GM12864 (cell line): ENCODE data around the gene TBC1D2.
A peak's percentile ranks its signal among the peaks of the same experiment; 100 is the strongest.

Experiments
- DNase-seq: peaks from one replicate; pipeline ENCODE4 v3.0.0-alpha.2; 2011; ENCODE audit warnings: low read depth
- H3K4me3 ChIP-seq: 2 replicates; pipeline ENCODE4 v1.5.1; 2011; ENCODE audit warnings: mild to moderate bottlenecking, low read depth, low read length, control low read depth
- CTCF ChIP-seq: IDR thresholded peaks from 2 replicates; pipeline ENCODE4 v1.5.1; 2011; ENCODE audit warnings: low read depth, mild to moderate bottlenecking, moderate library complexity, low read length, control low read depth, inconsistent platforms; ENCODE audit errors: missing control alignments

The TBC1D2 gene

GRCh38 chr9:98214811-98215210, 40.6 kb downstream of the TBC1D2 start:
- no peak for TF ChIP-seq CTCF
- no peak for DNase-seq

DNA sequence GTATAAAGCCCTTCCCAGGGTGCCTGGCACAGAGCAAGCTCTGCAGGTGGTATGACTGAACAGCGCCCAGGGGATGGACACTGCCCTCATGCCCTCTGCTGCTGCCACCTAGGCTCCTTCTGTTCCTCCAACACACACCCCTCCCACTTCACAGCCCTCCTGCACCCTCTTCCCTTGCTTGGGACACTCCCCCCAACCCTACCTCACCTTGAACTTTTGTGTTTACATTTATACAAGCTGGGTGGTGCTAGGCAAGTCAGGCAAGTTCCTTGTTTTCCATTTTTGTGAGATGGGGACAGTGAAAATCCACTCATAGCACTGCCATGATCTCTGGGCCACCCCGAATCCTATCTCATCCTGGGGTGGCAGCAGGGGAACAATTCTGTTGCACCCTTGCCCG, 44.2 kb downstream of the TBC1D2 start:
- no peak overlapping the region for H3K4me3 ChIP-seq
- DNase-seq, result no peak
- TF ChIP-seq CTCF, result no peak

More at GRCh38 chr9:98214811-98215210, 40.6 kb downstream of the TBC1D2 start:
- H3K4me3 ChIP-seq, result no peak overlapping the region

DNA sequence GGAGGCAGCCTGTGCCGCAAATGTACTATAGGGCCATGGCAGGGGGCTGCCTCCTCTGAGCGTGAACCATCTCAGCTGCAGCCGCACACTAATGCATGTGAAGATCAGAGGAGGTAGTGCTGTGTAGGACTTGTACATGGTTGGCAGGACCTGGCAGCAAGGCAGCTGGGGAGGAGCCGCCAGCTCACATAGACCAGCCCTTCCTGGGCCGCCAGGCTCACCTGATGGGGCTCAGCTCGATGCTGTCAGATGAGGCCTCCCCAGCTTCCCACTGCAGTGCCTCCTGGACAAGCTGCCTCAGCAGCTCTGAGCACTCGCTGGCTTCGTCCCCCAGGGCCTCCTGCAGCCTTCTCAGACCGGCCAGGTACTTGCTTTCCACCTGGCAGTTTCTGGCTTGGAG, 45.0 kb downstream of the TBC1D2 start:
- no peak for TF ChIP-seq CTCF
- DNase-seq, result no peak
- H3K4me3 ChIP-seq, result no peak overlapping the region

DNA sequence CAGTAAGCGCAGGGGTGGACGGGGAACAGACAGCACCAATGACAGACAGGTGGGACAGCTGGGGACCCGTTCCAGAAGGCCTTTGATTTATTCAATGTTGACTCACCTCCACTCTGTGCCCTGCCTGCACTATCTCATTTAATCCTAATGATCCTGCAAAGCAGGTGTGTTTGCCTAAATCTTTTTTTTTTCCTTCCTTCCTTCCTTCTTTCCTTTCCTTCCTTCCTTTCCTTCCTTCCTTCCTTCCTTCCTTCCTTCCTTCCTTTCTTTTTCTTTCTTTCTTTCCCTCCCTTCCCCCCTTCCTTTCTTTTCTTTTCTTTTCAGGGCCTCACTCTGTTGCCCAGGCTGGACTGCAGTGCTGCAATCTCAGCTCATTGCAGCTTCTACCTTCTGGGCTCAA, 45.9 kb downstream of the TBC1D2 start:
- no peak for DNase-seq
- H3K4me3 ChIP-seq, result no peak overlapping the region
- TF ChIP-seq CTCF, result no peak

GRCh38 chr9:98208635-98209034, 46.8 kb downstream of the TBC1D2 start:
- no peak for DNase-seq
- no peak overlapping the region for H3K4me3 ChIP-seq
- TF ChIP-seq CTCF, result no peak

- H3K4me3 ChIP-seq, result no peak overlapping the region
- DNase-seq, result no peak
- peak; percentile 15 for TF ChIP-seq CTCF
These were observed 47.8 kb downstream of the TBC1D2 start for GRCh38 chr9:98207606-98208005.

DNA sequence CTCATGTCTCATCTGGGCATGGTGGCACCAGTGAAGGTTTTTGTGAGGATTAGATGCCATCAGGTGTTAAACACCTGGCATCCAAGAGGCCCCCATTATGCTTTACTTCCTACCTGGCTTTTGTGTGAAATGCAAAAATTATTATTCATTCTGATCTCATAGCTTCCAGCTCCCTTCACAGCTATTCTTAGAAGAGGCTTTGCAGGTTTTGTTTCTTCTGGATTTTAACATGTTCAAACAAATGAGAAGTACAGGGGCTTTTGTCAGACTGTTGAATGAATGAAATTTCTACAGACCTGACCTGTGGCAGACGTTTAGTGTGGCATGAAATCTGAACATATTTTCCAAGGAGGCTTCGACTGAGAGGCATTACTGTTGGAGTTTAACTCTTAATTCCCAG, 48.7 kb downstream of the TBC1D2 start:
- no peak for TF ChIP-seq CTCF
- no peak for DNase-seq
- no peak overlapping the region for H3K4me3 ChIP-seq
